Liver (tissue), 9 donors: ENCODE results near the gene LAMA2. TPM values are rescaled to one million over a fixed set of nuclear protein-coding genes. Genes with fewer than 3 reads are reported as not detected.

Experiments
- DNase-seq: peaks from one replicate; pipeline ENCODE4 v3.0.0-alpha.2; 2017; ENCODE audit warnings: low spot score
- H3K27ac ChIP-seq, 2 donors: one replicate each; pipeline ENCODE4 v1.7.0; 2013; ENCODE audit warnings: inconsistent platforms in 2 of 2, low read length in 2 of 2, control low read depth in 1 of 2, low read depth in 1 of 2, mild to moderate bottlenecking in 1 of 2
- H3K27me3 ChIP-seq, 4 donors: one replicate each; pipeline versions ENCODE4 v1.6.1 to v1.7.0; 2013; ENCODE audit warnings: low read length in 3 of 4, inconsistent platforms in 1 of 4, mild to moderate bottlenecking in 1 of 4, moderate library complexity in 1 of 4; ENCODE audit not compliant: control insufficient read depth in 4 of 4, insufficient read depth in 4 of 4
- H3K36me3 ChIP-seq, 4 donors: one replicate each; pipeline versions ENCODE4 v1.6.1 to v1.7.0; 2013; ENCODE audit warnings: low read length in 3 of 4, mild to moderate bottlenecking in 3 of 4, low read depth in 1 of 4, moderate library complexity in 1 of 4; ENCODE audit not compliant: control insufficient read depth in 4 of 4, insufficient read depth in 3 of 4
- H3K4me1 ChIP-seq, 4 donors: one replicate each; pipeline versions ENCODE4 v1.6.1 to v1.7.0; 2013; ENCODE audit warnings: low read length in 3 of 4, mild to moderate bottlenecking in 3 of 4, moderate library complexity in 1 of 4; ENCODE audit not compliant: control insufficient read depth in 4 of 4, insufficient read depth in 4 of 4
- H3K4me3 ChIP-seq, 3 donors: one replicate each; pipeline versions ENCODE4 v1.6.1 to v1.7.0; 2013; ENCODE audit warnings: low read length in 3 of 3, control low read depth in 1 of 3, low read depth in 1 of 3, mild to moderate bottlenecking in 1 of 3
- H3K9ac ChIP-seq, 2 donors: one replicate each; pipeline ENCODE4 v1.7.0; 2013; ENCODE audit warnings: low read length in 2 of 2, mild to moderate bottlenecking in 2 of 2, moderate library complexity in 2 of 2, control low read depth in 1 of 2, low read depth in 1 of 2
- H3K9me3 ChIP-seq, 4 donors: one replicate each; pipeline versions ENCODE4 v1.6.1 to v1.7.0; 2013; ENCODE audit warnings: low read length in 3 of 4; ENCODE audit not compliant: control insufficient read depth in 4 of 4
- EGR1 ChIP-seq, 2 donors: IDR thresholded peaks; 2 replicates each; pipeline ENCODE4 v1.6.1; 2016 to 2018; ENCODE audit warnings: antibody characterized with exemption in 2 of 2, low read depth in 2 of 2
- FOXA1 ChIP-seq: IDR thresholded peaks from 2 replicates; pipeline ENCODE4 v1.6.1; 2016; ENCODE audit warnings: antibody characterized with exemption
- FOXA2 ChIP-seq: IDR thresholded peaks from 2 replicates; pipeline ENCODE4 v1.6.1; 2016; ENCODE audit warnings: antibody characterized with exemption
- GABPA ChIP-seq, 2 donors: IDR thresholded peaks in 1 of 2; conservative IDR thresholded peaks in 1 of 2; 2 replicates each; pipeline ENCODE4 v1.6.1; 2016; ENCODE audit warnings: antibody characterized with exemption in 2 of 2, mild to moderate bottlenecking in 1 of 2, moderate library complexity in 1 of 2
- JUND ChIP-seq, 2 donors: IDR thresholded peaks; 2 replicates each; pipeline ENCODE4 v1.6.1; 2016; ENCODE audit warnings: antibody characterized with exemption in 2 of 2
- NR2F2 ChIP-seq: IDR thresholded peaks from 2 replicates; pipeline ENCODE4 v1.6.1; 2016; ENCODE audit warnings: antibody characterized with exemption
- RAD21 ChIP-seq, 2 donors: IDR thresholded peaks; 2 replicates each; pipeline ENCODE4 v1.6.1; 2016; ENCODE audit warnings: antibody characterized with exemption in 2 of 2, mild to moderate bottlenecking in 2 of 2
- REST ChIP-seq: IDR thresholded peaks from 2 replicates; pipeline ENCODE4 v1.6.1; 2016; ENCODE audit warnings: antibody characterized with exemption, mild to moderate bottlenecking
- TAF1 ChIP-seq: conservative IDR thresholded peaks from 2 replicates; pipeline ENCODE4 v1.6.1; 2016; ENCODE audit warnings: antibody characterized with exemption, mild to moderate bottlenecking
- WGBS: extraction: QIAGEN DNeasy Blood & Tissue Kit; methylation state at CpG from one replicate; pipeline ENCODE4 v1.1.7; 2013; 5-methylcytosine and 5-hydroxymethylcytosine counted together
- polyA plus RNA-seq, 2 donors: library from polyadenylated mRNA; stranded (reverse) in 1 of 2; unstranded in 1 of 2; fragments of 200-250 nt in 1 of 2; fragments of >200 nt in 1 of 2; fragmentation: Nextera tagmentation in 1 of 2; extraction: Ambion mirVana in 1 of 2; gene quantifications; one replicate each; pipeline versions ENCODE4 v1.2.1 to v1.2.3, GENCODE V29; 2013 to 2015
- total RNA-seq, 2 donors: library from RNA; depleted of rRNA; stranded (reverse); fragments of >200 nt; gene quantifications; one replicate each; pipeline ENCODE4 v1.2.3, GENCODE V29; 2014
- TF ChIP-seq, protein P1 (sequence below): fragments of 150-350 bp; IDR thresholded peaks from 2 replicates; pipeline ENCODE4 v1.5.1; 2017; ENCODE audit warnings: improper control_type of control experiment, low read depth, low read length; ENCODE audit not compliant: missing input control
- TF ChIP-seq, protein P2 (sequence below): IDR thresholded peaks from 2 replicates; pipeline ENCODE4 v1.6.1; 2016; ENCODE audit warnings: antibody characterized with exemption
- TF ChIP-seq, protein P3 (sequence below): IDR thresholded peaks from 2 replicates; pipeline ENCODE4 v1.6.1; 2016; ENCODE audit warnings: antibody characterized with exemption
- donor health status: healthy.
- donor health status: healthy.
- donor health status: healthy.
- donor health status: healthy.
- donor health status: healthy.

Gene LAMA2
- total and polyA plus RNA-seq, 4 donors: 1.3 to 17.0 (median 3.0) TPM

DNA sequence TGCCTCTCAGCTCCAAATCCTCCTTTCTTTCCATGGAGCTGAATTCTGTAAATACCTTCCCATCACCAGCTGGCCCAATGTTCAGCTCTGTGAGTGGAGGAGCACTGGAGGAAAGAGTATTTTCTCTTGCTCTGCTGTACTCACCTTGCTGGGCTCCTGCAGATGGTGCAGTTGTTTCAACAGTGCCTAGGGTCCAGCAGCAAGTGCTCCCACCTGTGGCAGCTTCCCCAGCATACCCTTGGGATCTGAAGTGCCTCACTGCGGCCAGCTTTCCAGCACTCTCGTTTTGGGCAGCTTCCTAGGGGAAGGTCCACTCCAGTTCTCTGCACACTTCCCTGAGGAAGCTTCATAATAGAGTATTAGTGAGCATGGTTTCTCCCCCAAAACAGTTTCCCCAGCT is 656.1 kb downstream of the LAMA2 start:
- no peak for DNase-seq
- Histone ChIP-seq H3K27ac (no peak overlapping the region), H3K9ac (no peak overlapping the region), H3K4me1 (no peaks in the 10 kb centered on the region), H3K9me3 (no peaks in the 10 kb centered on the region), H3K27me3 (no peaks in the 10 kb centered on the region), H3K4me3 (no peak overlapping the region), H3K36me3 (no peaks in the 10 kb centered on the region)
- no peak for TF ChIP-seq RAD21 (IDR thresholded peaks at IDR 0.05)
- no peak for TF ChIP-seq GABPA (IDR thresholded peaks at IDR 0.05 in 1 of 2, conservative IDR thresholded peaks at IDR 0.05 in 1 of 2)
- TF ChIP-seq TAF1: no peak
- TF ChIP-seq, protein P1, sequence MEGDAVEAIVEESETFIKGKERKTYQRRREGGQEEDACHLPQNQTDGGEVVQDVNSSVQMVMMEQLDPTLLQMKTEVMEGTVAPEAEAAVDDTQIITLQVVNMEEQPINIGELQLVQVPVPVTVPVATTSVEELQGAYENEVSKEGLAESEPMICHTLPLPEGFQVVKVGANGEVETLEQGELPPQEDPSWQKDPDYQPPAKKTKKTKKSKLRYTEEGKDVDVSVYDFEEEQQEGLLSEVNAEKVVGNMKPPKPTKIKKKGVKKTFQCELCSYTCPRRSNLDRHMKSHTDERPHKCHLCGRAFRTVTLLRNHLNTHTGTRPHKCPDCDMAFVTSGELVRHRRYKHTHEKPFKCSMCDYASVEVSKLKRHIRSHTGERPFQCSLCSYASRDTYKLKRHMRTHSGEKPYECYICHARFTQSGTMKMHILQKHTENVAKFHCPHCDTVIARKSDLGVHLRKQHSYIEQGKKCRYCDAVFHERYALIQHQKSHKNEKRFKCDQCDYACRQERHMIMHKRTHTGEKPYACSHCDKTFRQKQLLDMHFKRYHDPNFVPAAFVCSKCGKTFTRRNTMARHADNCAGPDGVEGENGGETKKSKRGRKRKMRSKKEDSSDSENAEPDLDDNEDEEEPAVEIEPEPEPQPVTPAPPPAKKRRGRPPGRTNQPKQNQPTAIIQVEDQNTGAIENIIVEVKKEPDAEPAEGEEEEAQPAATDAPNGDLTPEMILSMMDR: no peak
- no peak for TF ChIP-seq JUND (IDR thresholded peaks at IDR 0.05)
- TF ChIP-seq EGR1 (IDR thresholded peaks at IDR 0.05; ENCODE audit: low read depth in 2 of 2): no peak
- no peak for TF ChIP-seq FOXA2
- TF ChIP-seq, protein P2, sequence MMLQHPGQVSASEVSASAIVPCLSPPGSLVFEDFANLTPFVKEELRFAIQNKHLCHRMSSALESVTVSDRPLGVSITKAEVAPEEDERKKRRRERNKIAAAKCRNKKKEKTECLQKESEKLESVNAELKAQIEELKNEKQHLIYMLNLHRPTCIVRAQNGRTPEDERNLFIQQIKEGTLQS: no peak
- TF ChIP-seq, protein P3, sequence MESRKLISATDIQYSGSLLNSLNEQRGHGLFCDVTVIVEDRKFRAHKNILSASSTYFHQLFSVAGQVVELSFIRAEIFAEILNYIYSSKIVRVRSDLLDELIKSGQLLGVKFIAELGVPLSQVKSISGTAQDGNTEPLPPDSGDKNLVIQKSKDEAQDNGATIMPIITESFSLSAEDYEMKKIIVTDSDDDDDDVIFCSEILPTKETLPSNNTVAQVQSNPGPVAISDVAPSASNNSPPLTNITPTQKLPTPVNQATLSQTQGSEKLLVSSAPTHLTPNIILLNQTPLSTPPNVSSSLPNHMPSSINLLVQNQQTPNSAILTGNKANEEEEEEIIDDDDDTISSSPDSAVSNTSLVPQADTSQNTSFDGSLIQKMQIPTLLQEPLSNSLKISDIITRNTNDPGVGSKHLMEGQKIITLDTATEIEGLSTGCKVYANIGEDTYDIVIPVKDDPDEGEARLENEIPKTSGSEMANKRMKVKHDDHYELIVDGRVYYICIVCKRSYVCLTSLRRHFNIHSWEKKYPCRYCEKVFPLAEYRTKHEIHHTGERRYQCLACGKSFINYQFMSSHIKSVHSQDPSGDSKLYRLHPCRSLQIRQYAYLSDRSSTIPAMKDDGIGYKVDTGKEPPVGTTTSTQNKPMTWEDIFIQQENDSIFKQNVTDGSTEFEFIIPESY: no peak
- no peak for TF ChIP-seq REST
- WGBS: 81% methylated on average over 2 of the region's 2 CpGs

- Histone ChIP-seq H3K27me3 (no peaks in the 10 kb centered on the region), H3K27ac (no peak overlapping the region), H3K36me3 (no peaks in the 10 kb centered on the region), H3K9me3 (no peaks in the 10 kb centered on the region), H3K4me3 (no peak overlapping the region), H3K4me1 (no peaks in the 10 kb centered on the region), H3K9ac (no peak overlapping the region)
- WGBS: 81% methylated on average over 2 of the region's 2 CpGs
- no peak for DNase-seq
- no peak for TF ChIP-seq NR2F2
- no peak for TF ChIP-seq FOXA2
- no peak for TF ChIP-seq FOXA1
These were observed 659.8 kb downstream of the LAMA2 start for GRCh38 chr6:129542705-129543104.
